K562 (cell line): ENCODE results near the gene BCL2L1. TPM values are rescaled to one million over a fixed set of nuclear protein-coding genes. Genes with fewer than 3 reads are reported as not detected.

Experiments used
- BHLHE40 ChIP-seq: IDR thresholded peaks from 2 replicates; pipeline ENCODE4 v1.6.1; 2011; ENCODE audit warnings: low read length, improper control_type of control experiment
- BMI1 ChIP-seq: fragments of 150-350 bp; IDR thresholded peaks from 2 replicates; pipeline ENCODE4 v1.6.1; 2014; ENCODE audit warnings: low read length
- C11orf30 ChIP-seq: fragments of 450-650 bp; IDR thresholded peaks from 2 replicates; pipeline ENCODE4 v1.6.1; 2016; ENCODE audit warnings: low read depth, mild to moderate bottlenecking
- CHD4 ChIP-seq: fragments of 200-600 bp; sonication (generic); IDR thresholded peaks from 3 replicates; pipeline ENCODE4 v1.6.1; 2012; ENCODE audit warnings: low read depth, mild to moderate bottlenecking, mixed read lengths, low read length, inconsistent platforms; ENCODE audit not compliant: insufficient read depth, insufficient replicate concordance, poor library complexity, severe bottlenecking
- CXXC5 ChIP-seq: fragments of 250-450 bp; sonication (Bioruptor Pico); IDR thresholded peaks from 2 replicates; pipeline ENCODE4 v1.8.0; 2022; ENCODE audit warnings: inconsistent platforms, mild to moderate bottlenecking, moderate library complexity
- ERF ChIP-seq: fragments of 450-650 bp; formaldehyde crosslinking; IDR thresholded peaks from 2 replicates; pipeline ENCODE4 v1.4.0; 2020; ENCODE audit warnings: mild to moderate bottlenecking, mixed read lengths
- ETV5 ChIP-seq: sonication (generic); formaldehyde crosslinking; IDR thresholded peaks from 2 replicates; pipeline ENCODE4 v1.4.0; 2020; ENCODE audit warnings: low read depth, mild to moderate bottlenecking, missing genetic modification reagents
- HDAC2 ChIP-seq: fragments of 450-650 bp; IDR thresholded peaks from 2 replicates; pipeline ENCODE4 v1.6.1; 2016; ENCODE audit warnings: mild to moderate bottlenecking
- MECOM ChIP-seq: fragments of 250-450 bp; sonication (Bioruptor Pico); IDR thresholded peaks from 2 replicates; pipeline ENCODE4 v1.8.0; 2022; ENCODE audit warnings: inconsistent platforms
- MED1 ChIP-seq: sonication (generic); formaldehyde crosslinking; IDR thresholded peaks from 2 replicates; pipeline ENCODE4 v1.8.1; 2023; ENCODE audit warnings: missing genetic modification reagents, borderline replicate concordance
- MYBL2 ChIP-seq, 2 experiments: fragments of 450-650 bp in 1 of 2; sonication (generic) in 1 of 2; formaldehyde crosslinking in 1 of 2; IDR thresholded peaks; 2 replicates each; pipeline versions ENCODE4 v1.6.1 to v1.8.1; 2017 to 2022; ENCODE audit warnings: borderline replicate concordance in 1 of 2, inconsistent platforms in 1 of 2, low read depth in 1 of 2, mild to moderate bottlenecking in 1 of 2, missing genetic modification reagents in 1 of 2, moderate library complexity in 1 of 2
- NCOA6 ChIP-seq: fragments of 450-650 bp; IDR thresholded peaks from 2 replicates; pipeline ENCODE4 v1.6.1; 2017; ENCODE audit warnings: mild to moderate bottlenecking
- NR4A1 ChIP-seq, 2 experiments: fragments of 250-450 bp in 1 of 2; fragments of 450-650 bp in 1 of 2; sonication (Bioruptor Pico) in 1 of 2; IDR thresholded peaks; 2 replicates each; pipeline versions ENCODE4 v1.4.0 to v1.6.1; 2016 to 2020; ENCODE audit warnings: mild to moderate bottlenecking in 2 of 2, missing compliant biosample characterization in 1 of 2, missing genetic modification characterization in 1 of 2, moderate library complexity in 1 of 2
- RFX1 ChIP-seq: fragments of 450-650 bp; IDR thresholded peaks from 2 replicates; pipeline ENCODE4 v1.6.1; 2016; ENCODE audit warnings: mild to moderate bottlenecking, moderate library complexity
- SMAD3 ChIP-seq: fragments of 450-650 bp; formaldehyde crosslinking; conservative IDR thresholded peaks from 2 replicates; pipeline ENCODE4 v1.4.0; 2020; ENCODE audit warnings: mild to moderate bottlenecking
- SMAD4 ChIP-seq: fragments of 250-450 bp; sonication (Bioruptor Pico); conservative IDR thresholded peaks from 2 replicates; pipeline ENCODE4 v1.8.0; 2021; ENCODE audit warnings: inconsistent platforms, mild to moderate bottlenecking, moderate library complexity
- ZNF133 ChIP-seq: fragments of 250-450 bp; sonication (Bioruptor Pico); IDR thresholded peaks from 2 replicates; pipeline ENCODE4 v1.4.0; 2020; ENCODE audit warnings: mild to moderate bottlenecking
- ZNF584 ChIP-seq: fragments of 200-800 bp; sonication (Bioruptor generic); IDR thresholded peaks from 2 replicates; pipeline ENCODE4 v1.6.1; 2016; ENCODE audit warnings: low read depth, mild to moderate bottlenecking, missing genetic modification characterization, missing compliant biosample characterization
- polyA plus RNA-seq, 8 experiments: library from polyadenylated mRNA; depleted of rRNA in 4 of 8; stranded (reverse) in 5 of 8; unstranded in 3 of 8; fragments of >200 nt; fragmentation: Nextera tagmentation in 2 of 8; fragmentation: Illumina TruSeq in 1 of 8; extraction: Ambion mirVana in 2 of 8; extraction: Trizol in 1 of 8; gene quantifications; 2 replicates each; pipeline versions ENCODE4 v1.2.1 to v1.2.3, GENCODE V29; 2011 to 2014; ENCODE audit warnings: inconsistent platforms in 1 of 8, missing spikeins in 1 of 8
- total RNA-seq, 7 experiments: library from RNA; depleted of rRNA in 6 of 7; stranded (reverse); fragments of >200 nt in 6 of 7; fragmentation: Illumina TruSeq in 2 of 7; extraction: Trizol in 2 of 7; gene quantifications; 2 replicates each; pipeline versions ENCODE4 v1.2.1 to v1.2.3, GENCODE V29; 2011 to 2021; ENCODE audit warnings: low replicate concordance in 1 of 7
- TF ChIP-seq, protein P1 (sequence below): fragments of 450-650 bp; IDR thresholded peaks from 2 replicates; pipeline ENCODE4 v1.6.1; 2017; ENCODE audit warnings: antibody characterized with exemption, mild to moderate bottlenecking
- TF ChIP-seq, protein P2 (sequence below): fragments of 450-650 bp; formaldehyde crosslinking; conservative IDR thresholded peaks from 2 replicates; pipeline ENCODE4 v1.4.0; 2022; ENCODE audit warnings: mild to moderate bottlenecking, missing genetic modification characterization
- TF ChIP-seq, protein P3 (sequence below): fragments of 250-450 bp; sonication (Bioruptor Pico); IDR thresholded peaks from 2 replicates; pipeline ENCODE4 v1.5.0; 2021; ENCODE audit warnings: mild to moderate bottlenecking, borderline replicate concordance

BCL2L1 gene
- total and polyA plus RNA-seq, 9 of the 15 experiments (the other 6 are each of a cell fraction or from before 2014, with no cell fraction given) = 3.3 to 182 (median 120) TPM

DNA sequence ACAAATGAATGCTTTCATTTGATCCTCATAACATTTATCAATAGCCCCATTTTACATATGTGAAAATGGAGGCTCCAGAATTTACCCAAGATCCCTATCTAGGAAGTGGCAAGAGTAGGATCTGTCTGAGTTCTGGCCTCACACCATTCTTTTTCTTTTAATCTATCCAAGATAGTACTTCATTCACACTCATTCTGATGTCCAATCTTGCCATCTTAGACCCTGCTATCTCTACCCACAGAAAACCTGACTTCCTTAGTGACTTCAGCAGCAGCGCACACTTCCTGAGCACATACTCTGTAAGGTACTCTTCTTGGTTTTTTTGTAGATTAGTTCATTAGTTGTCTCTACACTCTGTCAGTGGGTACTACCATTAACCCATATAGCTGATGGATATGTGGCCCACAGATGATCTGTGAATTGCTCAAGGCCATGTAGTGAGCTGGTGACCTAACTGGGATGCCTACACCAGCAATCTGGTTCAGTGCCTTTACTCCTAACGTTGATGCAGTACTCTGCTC is 48.7 kb downstream of the BCL2L1 start (continued):
- TF ChIP-seq, protein P1, sequence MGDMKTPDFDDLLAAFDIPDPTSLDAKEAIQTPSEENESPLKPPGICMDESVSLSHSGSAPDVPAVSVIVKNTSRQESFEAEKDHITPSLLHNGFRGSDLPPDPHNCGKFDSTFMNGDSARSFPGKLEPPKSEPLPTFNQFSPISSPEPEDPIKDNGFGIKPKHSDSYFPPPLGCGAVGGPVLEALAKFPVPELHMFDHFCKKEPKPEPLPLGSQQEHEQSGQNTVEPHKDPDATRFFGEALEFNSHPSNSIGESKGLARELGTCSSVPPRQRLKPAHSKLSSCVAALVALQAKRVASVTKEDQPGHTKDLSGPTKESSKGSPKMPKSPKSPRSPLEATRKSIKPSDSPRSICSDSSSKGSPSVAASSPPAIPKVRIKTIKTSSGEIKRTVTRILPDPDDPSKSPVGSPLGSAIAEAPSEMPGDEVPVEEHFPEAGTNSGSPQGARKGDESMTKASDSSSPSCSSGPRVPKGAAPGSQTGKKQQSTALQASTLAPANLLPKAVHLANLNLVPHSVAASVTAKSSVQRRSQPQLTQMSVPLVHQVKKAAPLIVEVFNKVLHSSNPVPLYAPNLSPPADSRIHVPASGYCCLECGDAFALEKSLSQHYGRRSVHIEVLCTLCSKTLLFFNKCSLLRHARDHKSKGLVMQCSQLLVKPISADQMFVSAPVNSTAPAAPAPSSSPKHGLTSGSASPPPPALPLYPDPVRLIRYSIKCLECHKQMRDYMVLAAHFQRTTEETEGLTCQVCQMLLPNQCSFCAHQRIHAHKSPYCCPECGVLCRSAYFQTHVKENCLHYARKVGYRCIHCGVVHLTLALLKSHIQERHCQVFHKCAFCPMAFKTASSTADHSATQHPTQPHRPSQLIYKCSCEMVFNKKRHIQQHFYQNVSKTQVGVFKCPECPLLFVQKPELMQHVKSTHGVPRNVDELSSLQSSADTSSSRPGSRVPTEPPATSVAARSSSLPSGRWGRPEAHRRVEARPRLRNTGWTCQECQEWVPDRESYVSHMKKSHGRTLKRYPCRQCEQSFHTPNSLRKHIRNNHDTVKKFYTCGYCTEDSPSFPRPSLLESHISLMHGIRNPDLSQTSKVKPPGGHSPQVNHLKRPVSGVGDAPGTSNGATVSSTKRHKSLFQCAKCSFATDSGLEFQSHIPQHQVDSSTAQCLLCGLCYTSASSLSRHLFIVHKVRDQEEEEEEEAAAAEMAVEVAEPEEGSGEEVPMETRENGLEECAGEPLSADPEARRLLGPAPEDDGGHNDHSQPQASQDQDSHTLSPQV = peak; percentile 92
- TF ChIP-seq ZNF584 (CRISPR knock-in tag) (no peak; the same call in 1 of the 2 replicates), HDAC2 (peak; percentile 79), ZNF133 (CRISPR knock-in tag) (no peak), SMAD4 (CRISPR knock-in tag) (peak; percentile 74), MECOM (0 out of 2 replicates have a peak, but pooled peaks have one; percentile 12), RFX1 (no peak), MED1 (CRISPR knock-in tag) (no peak), BMI1 (no peak), ERF (CRISPR knock-in tag) (no peak), CXXC5 (CRISPR knock-in tag) (peak; percentile 67), SMAD3 (peak; percentile 24; the same call in 1 of the 2 replicates), MYBL2 (IDR thresholded peaks at IDR 0.05; ENCODE audit: low read depth) (no peak), MYBL2 (CRISPR knock-in tag; IDR thresholded peaks at IDR 0.05; ENCODE audit: borderline replicate concordance) (no peak), NCOA6 (no peak), C11orf30 (no peak), CHD4 (no peak), BHLHE40 (no peak; the same call in 1 of the 2 replicates), NR4A1 (CRISPR knock-in tag; IDR thresholded peaks at IDR 0.05) (no peak), NR4A1 (tag; IDR thresholded peaks at IDR 0.05) (peak; percentile 24; the same call in 1 of the 2 replicates), ETV5 (no peak)
- TF ChIP-seq, protein P2, sequence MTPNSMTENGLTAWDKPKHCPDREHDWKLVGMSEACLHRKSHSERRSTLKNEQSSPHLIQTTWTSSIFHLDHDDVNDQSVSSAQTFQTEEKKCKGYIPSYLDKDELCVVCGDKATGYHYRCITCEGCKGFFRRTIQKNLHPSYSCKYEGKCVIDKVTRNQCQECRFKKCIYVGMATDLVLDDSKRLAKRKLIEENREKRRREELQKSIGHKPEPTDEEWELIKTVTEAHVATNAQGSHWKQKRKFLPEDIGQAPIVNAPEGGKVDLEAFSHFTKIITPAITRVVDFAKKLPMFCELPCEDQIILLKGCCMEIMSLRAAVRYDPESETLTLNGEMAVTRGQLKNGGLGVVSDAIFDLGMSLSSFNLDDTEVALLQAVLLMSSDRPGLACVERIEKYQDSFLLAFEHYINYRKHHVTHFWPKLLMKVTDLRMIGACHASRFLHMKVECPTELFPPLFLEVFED (CRISPR knock-in tag) = 0 out of 2 replicates have a peak, but pooled peaks have one; percentile 20
- TF ChIP-seq, protein P3, sequence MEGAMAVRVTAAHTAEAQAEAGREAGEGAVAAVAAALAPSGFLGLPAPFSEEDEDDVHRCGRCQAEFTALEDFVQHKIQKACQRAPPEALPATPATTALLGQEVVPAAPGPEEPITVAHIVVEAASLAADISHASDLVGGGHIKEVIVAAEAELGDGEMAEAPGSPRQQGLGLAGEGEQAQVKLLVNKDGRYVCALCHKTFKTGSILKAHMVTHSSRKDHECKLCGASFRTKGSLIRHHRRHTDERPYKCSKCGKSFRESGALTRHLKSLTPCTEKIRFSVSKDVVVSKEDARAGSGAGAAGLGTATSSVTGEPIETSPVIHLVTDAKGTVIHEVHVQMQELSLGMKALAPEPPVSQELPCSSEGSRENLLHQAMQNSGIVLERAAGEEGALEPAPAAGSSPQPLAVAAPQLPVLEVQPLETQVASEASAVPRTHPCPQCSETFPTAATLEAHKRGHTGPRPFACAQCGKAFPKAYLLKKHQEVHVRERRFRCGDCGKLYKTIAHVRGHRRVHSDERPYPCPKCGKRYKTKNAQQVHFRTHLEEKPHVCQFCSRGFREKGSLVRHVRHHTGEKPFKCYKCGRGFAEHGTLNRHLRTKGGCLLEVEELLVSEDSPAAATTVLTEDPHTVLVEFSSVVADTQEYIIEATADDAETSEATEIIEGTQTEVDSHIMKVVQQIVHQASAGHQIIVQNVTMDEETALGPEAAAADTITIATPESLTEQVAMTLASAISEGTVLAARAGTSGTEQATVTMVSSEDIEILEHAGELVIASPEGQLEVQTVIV = no peak
